ENCODE measurements around the gene ZNF14. TPM values are rescaled to one million over a fixed set of nuclear protein-coding genes. Genes with fewer than 3 reads are reported as not detected.

ZNF14 gene
- total RNA-seq, 1 experiment from 2014 or later = 5.6 TPM

DNA sequence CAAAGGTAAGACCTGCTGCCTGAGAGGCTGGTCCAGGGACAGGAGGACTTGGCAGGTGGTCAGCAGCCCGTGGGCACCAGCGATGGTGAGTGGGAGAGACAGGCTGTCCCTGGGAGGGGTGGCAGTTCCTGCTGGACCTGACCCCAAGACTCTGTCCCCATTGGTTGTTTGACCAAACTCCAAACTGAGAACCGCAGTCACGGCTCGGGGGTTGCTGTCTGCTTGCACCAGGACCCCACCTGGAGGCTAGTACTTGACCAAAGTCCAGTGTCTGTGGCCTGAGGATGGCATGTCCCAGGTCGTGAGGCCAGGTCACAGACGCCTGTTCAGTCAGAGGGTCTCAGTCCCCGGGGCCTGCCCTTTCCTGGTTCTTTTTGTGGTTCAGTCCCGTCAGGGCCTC lies 9.9 kb upstream of the ZNF14 start:
- H3K9me3 ChIP-seq (ENCODE audit: control insufficient read depth, insufficient read depth, low read depth, low read length) = no peaks in the 10 kb centered on the region
- ATAC-seq = no peak
- CTCF ChIA-PET = no interaction called here
- DNase-seq (ENCODE audit: low read depth, low spot score) = no peak
- POLR2A ChIA-PET = no interaction called here
- no TSS peak for BruUV-seq (replicated peaks)
- H3K4me3 ChIP-seq (ENCODE audit: low read depth in 2 of 2, low read length in 2 of 2) = no peak overlapping the region
- H3K36me3 ChIP-seq (ENCODE audit: control insufficient read depth, insufficient read depth, low read length) = no peaks in the 10 kb centered on the region
- no peaks in the 10 kb centered on the region for H3K27me3 ChIP-seq (ENCODE audit: control insufficient read depth, insufficient read depth, low read length)
- intact Hi-C loops (cut with micrococcal nuclease; ENCODE audit: unreplicated experiment) (no loop called here), in situ Hi-C loops (cut with HindIII; ENCODE audit: low pct_unique_long_range_greater_than_20kb, low sequenced_read_pairs) (no loop called here)
- no peak overlapping the region for H3K27ac ChIP-seq (ENCODE audit: low read length)
- H3K4me1 ChIP-seq (ENCODE audit: control insufficient read depth, insufficient read depth, low read length) = no peaks in the 10 kb centered on the region
- TF ChIP-seq POLR2AphosphoS5 (IDR thresholded peaks at IDR 0.05; ENCODE audit: low read depth, low read length) = no peak
- TF ChIP-seq, protein P1, sequence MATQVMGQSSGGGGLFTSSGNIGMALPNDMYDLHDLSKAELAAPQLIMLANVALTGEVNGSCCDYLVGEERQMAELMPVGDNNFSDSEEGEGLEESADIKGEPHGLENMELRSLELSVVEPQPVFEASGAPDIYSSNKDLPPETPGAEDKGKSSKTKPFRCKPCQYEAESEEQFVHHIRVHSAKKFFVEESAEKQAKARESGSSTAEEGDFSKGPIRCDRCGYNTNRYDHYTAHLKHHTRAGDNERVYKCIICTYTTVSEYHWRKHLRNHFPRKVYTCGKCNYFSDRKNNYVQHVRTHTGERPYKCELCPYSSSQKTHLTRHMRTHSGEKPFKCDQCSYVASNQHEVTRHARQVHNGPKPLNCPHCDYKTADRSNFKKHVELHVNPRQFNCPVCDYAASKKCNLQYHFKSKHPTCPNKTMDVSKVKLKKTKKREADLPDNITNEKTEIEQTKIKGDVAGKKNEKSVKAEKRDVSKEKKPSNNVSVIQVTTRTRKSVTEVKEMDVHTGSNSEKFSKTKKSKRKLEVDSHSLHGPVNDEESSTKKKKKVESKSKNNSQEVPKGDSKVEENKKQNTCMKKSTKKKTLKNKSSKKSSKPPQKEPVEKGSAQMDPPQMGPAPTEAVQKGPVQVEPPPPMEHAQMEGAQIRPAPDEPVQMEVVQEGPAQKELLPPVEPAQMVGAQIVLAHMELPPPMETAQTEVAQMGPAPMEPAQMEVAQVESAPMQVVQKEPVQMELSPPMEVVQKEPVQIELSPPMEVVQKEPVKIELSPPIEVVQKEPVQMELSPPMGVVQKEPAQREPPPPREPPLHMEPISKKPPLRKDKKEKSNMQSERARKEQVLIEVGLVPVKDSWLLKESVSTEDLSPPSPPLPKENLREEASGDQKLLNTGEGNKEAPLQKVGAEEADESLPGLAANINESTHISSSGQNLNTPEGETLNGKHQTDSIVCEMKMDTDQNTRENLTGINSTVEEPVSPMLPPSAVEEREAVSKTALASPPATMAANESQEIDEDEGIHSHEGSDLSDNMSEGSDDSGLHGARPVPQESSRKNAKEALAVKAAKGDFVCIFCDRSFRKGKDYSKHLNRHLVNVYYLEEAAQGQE (IDR thresholded peaks at IDR 0.05; ENCODE audit: insufficient read depth in 1 of 2, low read depth in 2 of 2, low read length in 1 of 2) = no peak
- TF ChIP-seq SIN3A (IDR thresholded peaks at IDR 0.05; ENCODE audit: borderline replicate concordance, insufficient read depth, low read depth, low read length) = no peak
- no peak for TF ChIP-seq TCF7L2 (IDR thresholded peaks at IDR 0.05; ENCODE audit: low read depth, low read length)
- no peak for TF ChIP-seq CTCF (IDR thresholded peaks at IDR 0.05)

DNA sequence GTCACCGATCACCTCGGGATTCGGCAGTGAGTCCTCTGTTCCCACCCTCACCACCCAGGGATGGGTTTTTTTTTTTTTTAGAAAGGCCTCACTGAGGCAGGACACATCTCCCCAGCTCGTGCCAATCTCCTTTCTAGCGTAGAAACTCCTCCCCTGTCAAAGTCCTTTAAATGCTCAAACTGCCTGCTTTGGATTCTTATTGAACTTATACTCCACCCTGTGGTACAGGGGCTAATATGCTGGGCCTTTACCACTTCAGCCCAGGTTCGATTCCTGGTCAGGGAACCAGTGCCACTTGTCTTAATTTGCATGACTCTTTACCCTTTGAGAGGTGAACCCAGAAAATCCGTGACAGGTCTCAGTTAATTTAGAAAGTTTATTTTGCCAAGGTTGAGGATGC lies 8.3 kb upstream of the ZNF14 start:
- ATAC-seq (no peak), DNase-seq (ENCODE audit: low read depth, low spot score) (no peak)
- no peaks in the 10 kb centered on the region for H3K27me3 ChIP-seq (ENCODE audit: control insufficient read depth, insufficient read depth, low read length)
- in situ Hi-C loops (cut with HindIII; ENCODE audit: low pct_unique_long_range_greater_than_20kb, low sequenced_read_pairs) = no loop called here
- TF ChIP-seq SIN3A (IDR thresholded peaks at IDR 0.05; ENCODE audit: borderline replicate concordance, insufficient read depth, low read depth, low read length) = no peak
- no peak for TF ChIP-seq POLR2AphosphoS5 (IDR thresholded peaks at IDR 0.05; ENCODE audit: low read depth, low read length)
- no peak for TF ChIP-seq CTCF (IDR thresholded peaks at IDR 0.05)
- TF ChIP-seq, protein P1 (IDR thresholded peaks at IDR 0.05; ENCODE audit: insufficient read depth in 1 of 2, low read depth in 2 of 2, low read length in 1 of 2) = no peak
- TF ChIP-seq TCF7L2 (IDR thresholded peaks at IDR 0.05; ENCODE audit: low read depth, low read length) = no peak
- intact Hi-C loops (cut with micrococcal nuclease; ENCODE audit: unreplicated experiment) = no loop called here
- BruUV-seq (replicated peaks) = no TSS peak
- ChIA-PET POLR2A (no interaction called here), CTCF (no interaction called here)
- H3K9me3 ChIP-seq (ENCODE audit: control insufficient read depth, insufficient read depth, low read depth, low read length) = no peaks in the 10 kb centered on the region
- H3K36me3 ChIP-seq (ENCODE audit: control insufficient read depth, insufficient read depth, low read length) = no peaks in the 10 kb centered on the region
- no peak overlapping the region for H3K27ac ChIP-seq (ENCODE audit: low read length)
- H3K4me3 ChIP-seq (ENCODE audit: low read depth in 2 of 2, low read length in 2 of 2) = no peak overlapping the region
- H3K4me1 ChIP-seq (ENCODE audit: control insufficient read depth, insufficient read depth, low read length) = no peaks in the 10 kb centered on the region

All from Panc1 (cell line).